A549 (cell line): ENCODE measurements around the gene ARHGAP44. TPM values are rescaled to one million over a fixed set of nuclear protein-coding genes. Genes with fewer than 3 reads are reported as not detected.
A peak's percentile ranks its signal among the peaks of the same experiment; 100 is the strongest.

Experiments used
- ATAC-seq, 2 experiments: fragments of 200-7000 bp in 1 of 2; fragments of >200 bp in 1 of 2; cut with Nextera tagmentation in 1 of 2; cut with Tn5 transposase in 1 of 2; 3 replicates each; pipeline versions ENCODE4 v1.8.0 to v1.9.1; 2018 to 2020; ENCODE audit warnings: mild to moderate bottlenecking in 1 of 2, moderate library complexity in 1 of 2
- CTCF ChIA-PET: fragments of 300-600 bp; sonication (Branson Sonifier 250); formaldehyde crosslinking; extraction: SDS; loops from one replicate; lab custom pipeline; 2021; ENCODE audit warnings: antibody characterized with exemption, inconsistent platforms; lab: Yijun Ruan, JAX
- POLR2A ChIA-PET: fragments of 350-600 bp; formaldehyde crosslinking; extraction: SDS; loops from one replicate; lab custom pipeline; 2021; ENCODE audit warnings: antibody characterized with exemption, inconsistent platforms; lab: Yijun Ruan, JAX
- DNase-seq, 2 experiments: peaks; one replicate each; pipeline versions ENCODE4 v3.0.0 to v3.0.0-alpha.2; 2011 to 2016; ENCODE audit warnings: low read depth in 1 of 2, low spot score in 1 of 2
- FAIRE-seq: peaks from 2 replicates; lab custom pipeline; 2011; peaks lifted over from hg19 to GRCh38; lab: Jason Lieb, UNC
- H3K27ac ChIP-seq, 2 experiments: fragments of >200 bp; sonication (Bioruptor Twin); formaldehyde crosslinking; 3 replicates each; pipeline ENCODE4 v1.5.1; 2016 to 2017
- H3K4me1 ChIP-seq: fragments of >200 bp; sonication (Bioruptor Twin); formaldehyde crosslinking; 3 replicates; pipeline ENCODE4 v1.6.1; 2016
- H3K4me2 ChIP-seq: fragments of >200 bp; sonication (Bioruptor Twin); formaldehyde crosslinking; 3 replicates; pipeline ENCODE4 v1.6.1; 2016
- H3K4me3 ChIP-seq: fragments of >200 bp; sonication (Bioruptor Twin); formaldehyde crosslinking; 3 replicates; pipeline ENCODE4 v1.5.1; 2016
- H3K9me3 ChIP-seq: fragments of >200 bp; sonication (Bioruptor Twin); formaldehyde crosslinking; 3 replicates; pipeline ENCODE4 v1.6.1; 2016
- BHLHE40 ChIP-seq: IDR thresholded peaks from 2 replicates; pipeline ENCODE4 v1.6.1; 2012; ENCODE audit warnings: low read depth, low read length, inconsistent platforms
- CBX2 ChIP-seq: fragments of 200-600 bp; sonication (generic); IDR thresholded peaks from 2 replicates; pipeline ENCODE4 v1.6.1; 2016; ENCODE audit warnings: low read depth, mild to moderate bottlenecking, borderline replicate concordance
- CHD2 ChIP-seq: fragments of 150-350 bp; IDR thresholded peaks from 2 replicates; pipeline ENCODE4 v1.6.1; 2014; ENCODE audit warnings: low read length; ENCODE audit not compliant: partially characterized antibody
- FOSB ChIP-seq: fragments of 250-450 bp; sonication (Bioruptor Pico); IDR thresholded peaks from 2 replicates; pipeline ENCODE4 v1.5.0; 2020; ENCODE audit warnings: mild to moderate bottlenecking, moderate library complexity
- FOSL2 ChIP-seq, 2 experiments: fragments of 450-650 bp in 1 of 2; fragments of >200 bp in 1 of 2; sonication (Bioruptor Twin) in 1 of 2; formaldehyde crosslinking; IDR thresholded peaks; 2 replicates each; pipeline versions ENCODE4 v1.5.0 to v1.6.1; 2016 to 2020; ENCODE audit warnings: mild to moderate bottlenecking in 1 of 2, moderate library complexity in 1 of 2
- HDAC2 ChIP-seq: fragments of 200-600 bp; sonication (generic); IDR thresholded peaks from 2 replicates; pipeline ENCODE4 v1.6.1; 2016
- JUN ChIP-seq, 2 experiments: fragments of >200 bp; sonication (Bioruptor Twin); formaldehyde crosslinking; IDR thresholded peaks; 2 replicates in 1 of 2; 3 replicates in 1 of 2; pipeline ENCODE4 v1.6.1; 2016 to 2017
- KDM5A ChIP-seq: fragments of 200-600 bp; sonication (generic); IDR thresholded peaks from 2 replicates; pipeline ENCODE4 v1.6.1; 2016; ENCODE audit warnings: antibody characterized with exemption, mild to moderate bottlenecking
- MAZ ChIP-seq: fragments of 150-350 bp; IDR thresholded peaks from 2 replicates; pipeline ENCODE4 v1.6.1; 2014; ENCODE audit warnings: antibody characterized with exemption, low read depth, low read length, borderline replicate concordance
- PHF8 ChIP-seq: fragments of 200-600 bp; sonication (generic); IDR thresholded peaks from 2 replicates; pipeline ENCODE4 v1.6.1; 2016; ENCODE audit warnings: low read depth, mild to moderate bottlenecking, antibody characterized with exemption, moderate library complexity, borderline replicate concordance
- REST ChIP-seq: fragments of 200-600 bp; sonication (generic); IDR thresholded peaks from 2 replicates; pipeline ENCODE4 v1.6.1; 2016; ENCODE audit warnings: antibody characterized with exemption, mild to moderate bottlenecking, moderate library complexity
- RNF2 ChIP-seq: fragments of 200-600 bp; sonication (generic); IDR thresholded peaks from 2 replicates; pipeline ENCODE4 v1.6.1; 2016; ENCODE audit warnings: low read depth, mild to moderate bottlenecking, antibody characterized with exemption, moderate library complexity, borderline replicate concordance
- ZC3H11A ChIP-seq: fragments of 450-650 bp; IDR thresholded peaks from 2 replicates; pipeline ENCODE4 v1.6.1; 2014; ENCODE audit warnings: antibody characterized with exemption, mild to moderate bottlenecking
- ZFP36 ChIP-seq: fragments of 450-650 bp; IDR thresholded peaks from 2 replicates; pipeline ENCODE4 v1.6.1; 2014; ENCODE audit warnings: borderline replicate concordance; ENCODE audit not compliant: partially characterized antibody
- ZNF302 ChIP-seq: fragments of 250-450 bp; sonication (Bioruptor Pico); IDR thresholded peaks from 2 replicates; pipeline ENCODE4 v1.9.0; 2021; ENCODE audit warnings: inconsistent platforms, mild to moderate bottlenecking, moderate library complexity
- WGBS: methylation state at CpG from one replicate; pipeline ENCODE4 v1.1.6; 2017; ENCODE audit errors: missing lambda C conversion rate; 5-methylcytosine and 5-hydroxymethylcytosine counted together
- polyA plus RNA-seq, 4 experiments: library from polyadenylated mRNA; depleted of rRNA in 3 of 4; stranded (reverse); fragments of >200 nt; fragmentation: RNase III in 1 of 4; extraction: RNeasy Plus Mini Kit Qiagen cat#74134 plus additional on column Dnase treatment in 1 of 4; gene quantifications; 2 replicates in 3 of 4; 3 replicates in 1 of 4; pipeline ENCODE4 v1.2.3, GENCODE V29; 2011 to 2017
- TF ChIP-seq, protein P1 (sequence below): IDR thresholded peaks from 2 replicates; pipeline ENCODE4 v1.6.1; 2012
- TF ChIP-seq, protein P2 (sequence below): IDR thresholded peaks from 2 replicates; pipeline ENCODE4 v1.6.1; 2012

ARHGAP44 gene
- polyA plus RNA-seq, 2 of the 4 experiments (the other 2 are of a cell fraction), result 4.1 to 4.2 TPM

DNA sequence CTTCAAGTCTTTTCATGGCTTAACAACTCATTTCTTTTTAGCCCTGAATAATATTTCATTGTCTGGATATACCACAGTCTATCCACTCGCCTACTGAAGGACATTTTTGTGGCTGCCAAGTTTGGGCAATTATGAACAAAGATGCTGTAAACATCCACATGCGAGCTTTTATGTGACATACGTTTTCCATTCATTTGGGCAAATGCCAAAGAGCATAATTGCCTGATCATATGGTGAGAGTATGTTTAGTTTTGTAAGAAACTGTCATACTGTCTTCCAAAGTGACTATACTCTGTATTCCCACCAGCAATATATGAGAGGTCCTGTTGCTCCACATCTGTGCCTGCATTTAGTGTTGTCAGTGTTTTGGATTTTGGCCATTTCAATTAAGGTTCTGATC lies 147.2 kb downstream of the ARHGAP44 start:
- no peak for DNase-seq
- ATAC-seq, result no peak
- CTCF ChIA-PET, result interaction anchor here (0.8 to 1.0 kb wide), 2 partner anchors 29 to 66 kb away, joined by 3 to 4 read pairs; no protein-coding TSS in a partner anchor
- POLR2A ChIA-PET, result no interaction called here
- no peak overlapping the region for H3K27ac ChIP-seq
- 40% methylated on average over 3 of the region's 3 CpGs for WGBS
- FAIRE-seq, result no peak
- no peak overlapping the region for H3K4me3 ChIP-seq
- no peaks in the 10 kb centered on the region for H3K9me3 ChIP-seq
- no peaks in the 10 kb centered on the region for H3K4me1 ChIP-seq
- TF ChIP-seq ZFP36 (peak; percentile 12), PHF8 (no peak)
- TF ChIP-seq, all 56 proteins: peak for 1
- H3K4me2 ChIP-seq, result no peak overlapping the region

GRCh38 chr17:12940699-12941098 lies 151.4 kb downstream of the ARHGAP44 start:
- FAIRE-seq (no peak), ATAC-seq (no peak), DNase-seq (no peak)
- Histone ChIP-seq H3K4me1 (no peaks in the 10 kb centered on the region), H3K9me3 (no peaks in the 10 kb centered on the region), H3K27ac (no peak overlapping the region), H3K4me2 (no peak overlapping the region), H3K4me3 (no peak overlapping the region)
- POLR2A ChIA-PET, result no interaction called here
- CTCF ChIA-PET, result interaction anchor here (0.6 kb wide), 1 partner anchor 1810 kb away, joined by 3 read pairs; no protein-coding TSS in a partner anchor
- TF ChIP-seq BHLHE40 (no peak), CHD2 (no peak), REST (no peak), RNF2 (no peak), HDAC2 (no peak), ZC3H11A (no peak), ZNF302 (CRISPR knock-in tag) (no peak)
- 51% methylated on average over 2 of the region's 2 CpGs for WGBS

DNA sequence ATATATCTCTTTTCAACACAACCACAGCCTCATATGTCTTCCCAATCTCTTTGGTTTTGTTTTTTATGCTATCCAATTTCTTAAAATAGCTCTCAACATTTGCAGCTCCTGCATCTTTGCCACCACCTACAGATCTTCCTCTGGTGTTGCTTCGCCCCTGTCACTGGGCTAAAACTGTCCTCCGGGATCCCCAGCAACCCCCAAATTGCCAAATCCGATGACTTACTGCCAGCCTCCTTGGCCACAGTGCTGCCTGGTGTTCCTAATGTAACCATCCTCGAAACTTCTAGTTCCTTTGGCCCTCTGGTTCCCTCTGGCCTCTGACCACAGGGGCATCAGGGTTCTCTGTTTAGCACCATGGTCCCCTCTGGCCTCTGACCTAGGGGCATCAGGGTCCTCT lies 157.7 kb downstream of the ARHGAP44 start:
- Histone ChIP-seq H3K4me2 (no peak overlapping the region), H3K4me3 (no peak overlapping the region)
- POLR2A ChIA-PET, result no interaction called here
- no peak for ATAC-seq
- TF ChIP-seq MAZ (no peak), JUN (IDR thresholded peaks at IDR 0.05) (no peak), KDM5A (no peak), CBX2 (no peak), FOSB (CRISPR knock-in tag) (no peak), FOSL2 (IDR thresholded peaks at IDR 0.05) (no peak), FOSL2 (CRISPR knock-in tag; IDR thresholded peaks at IDR 0.05) (no peak)
- TF ChIP-seq, protein P1, sequence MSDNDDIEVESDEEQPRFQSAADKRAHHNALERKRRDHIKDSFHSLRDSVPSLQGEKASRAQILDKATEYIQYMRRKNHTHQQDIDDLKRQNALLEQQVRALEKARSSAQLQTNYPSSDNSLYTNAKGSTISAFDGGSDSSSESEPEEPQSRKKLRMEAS, result no peak
- TF ChIP-seq, protein P2, sequence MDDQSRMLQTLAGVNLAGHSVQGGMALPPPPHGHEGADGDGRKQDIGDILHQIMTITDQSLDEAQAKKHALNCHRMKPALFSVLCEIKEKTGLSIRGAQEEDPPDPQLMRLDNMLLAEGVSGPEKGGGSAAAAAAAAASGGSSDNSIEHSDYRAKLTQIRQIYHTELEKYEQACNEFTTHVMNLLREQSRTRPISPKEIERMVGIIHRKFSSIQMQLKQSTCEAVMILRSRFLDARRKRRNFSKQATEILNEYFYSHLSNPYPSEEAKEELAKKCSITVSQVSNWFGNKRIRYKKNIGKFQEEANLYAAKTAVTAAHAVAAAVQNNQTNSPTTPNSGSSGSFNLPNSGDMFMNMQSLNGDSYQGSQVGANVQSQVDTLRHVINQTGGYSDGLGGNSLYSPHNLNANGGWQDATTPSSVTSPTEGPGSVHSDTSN, result no peak
- TF ChIP-seq, all 56 proteins: peak for 0
- CTCF ChIA-PET, result interaction anchor here (0.6 to 1.1 kb wide), 2 partner anchors 55 to 56 kb away, joined by 3 read pairs; no protein-coding TSS in a partner anchor
- Histone ChIP-seq H3K27ac (no peak overlapping the region), H3K4me1 (no peaks in the 10 kb centered on the region), H3K9me3 (no peaks in the 10 kb centered on the region)
- WGBS, result 55% methylated on average over 4 of the region's 4 CpGs
- FAIRE-seq (no peak), DNase-seq (no peak)
